Measurements from ENCODE around the gene BCL6B. TPM values are rescaled to one million over a fixed set of nuclear protein-coding genes. Genes with fewer than 3 reads are reported as not detected.

Gene BCL6B
- total RNA-seq, 5 donors from 2014 or later (not counting 1 experiment from before 2014, with no cell fraction given) = 0.53 TPM; not detected in 4

- Histone ChIP-seq H3K9me3 (no peaks in the 10 kb centered on the region), H3K27me3 (replicated peaks in 1 of 2; ENCODE audit: control insufficient read depth in 2 of 2, extremely low read depth in 1 of 2, insufficient read depth in 2 of 2, low read length in 1 of 2) (peaks cover 0 to 12% of the 10 kb centered on the region in 2 experiments), H3K4me1 (ENCODE audit: control insufficient read depth in 1 of 2, extremely low read depth in 1 of 2, insufficient read depth in 2 of 2, low read length in 2 of 2) (no peaks in the 10 kb centered on the region), H3K27ac (ENCODE audit: low read length) (no peak overlapping the region), H3K36me3 (ENCODE audit: control insufficient read depth in 2 of 2, extremely low read depth in 1 of 2, insufficient read depth in 1 of 2, low read length in 1 of 2) (no peaks in the 10 kb centered on the region), H3K4me3 (ENCODE audit: control insufficient read depth in 1 of 2, extremely low read depth in 1 of 2, low read length in 1 of 2) (no peak overlapping the region)
- Mint-ChIP-seq H3K9me3 (no peaks in the 10 kb centered on the region), H3K36me3 (no peaks in the 10 kb centered on the region), H3K27me3 (peaks cover 15 to 17% of the 10 kb centered on the region in 2 donors), H3K27ac (no peak overlapping the region), H3K4me1 (peaks cover 5 to 6% (median 5%) of the 10 kb centered on the region in 3 donors), H3K4me3 (no peak overlapping the region)
- no peak for DNase-seq
- CTCF ChIA-PET = interaction anchor here in 1 of 2 donors (0.5 to 0.8 kb wide), 2 partner anchors 21 to 73 kb away, joined by 3 to 4 read pairs; no protein-coding TSS in a partner anchor
- peak in 1 of 4 experiments; percentile 43 for ATAC-seq (replicated peaks in 1 of 4)
- POLR2A ChIA-PET = no interaction called here
- WGBS (ENCODE audit: insufficient coverage) = 43% methylated on average over 2 of the region's 6 CpGs
Observed at GRCh38 chr17:7060165-7060891, 37.5 kb downstream of the BCL6B start.

GRCh38 chr17:7063518-7064094, 40.8 kb downstream of the BCL6B start:
- no peak for DNase-seq
- WGBS (ENCODE audit: insufficient coverage) = 77% methylated on average over 3 of the region's 6 CpGs
- Mint-ChIP-seq H3K4me3 (no peak overlapping the region), H3K36me3 (peaks cover 2% of the 10 kb centered on the region), H3K9me3 (peaks cover 5 to 14% (median 7%) of the 10 kb centered on the region in 3 donors), H3K27ac (no peak overlapping the region), H3K4me1 (peaks cover 5 to 6% (median 5%) of the 10 kb centered on the region in 3 donors), H3K27me3 (peaks cover 15% of the 10 kb centered on the region in 2 donors)
- CTCF ChIA-PET = no interaction called here
- H3K4me1 ChIP-seq (ENCODE audit: control insufficient read depth in 1 of 2, extremely low read depth in 1 of 2, insufficient read depth in 2 of 2, low read length in 2 of 2) = no peaks in the 10 kb centered on the region
- ATAC-seq (replicated peaks in 1 of 4) = no peak
- H3K4me3 ChIP-seq (ENCODE audit: control insufficient read depth in 1 of 2, extremely low read depth in 1 of 2, low read length in 1 of 2) = no peak overlapping the region
- H3K27ac ChIP-seq (ENCODE audit: low read length) = no peak overlapping the region
- POLR2A ChIA-PET = no interaction called here
- H3K27me3 ChIP-seq (replicated peaks in 1 of 2; ENCODE audit: control insufficient read depth in 2 of 2, extremely low read depth in 1 of 2, insufficient read depth in 2 of 2, low read length in 1 of 2) = peaks cover 0 to 14% of the 10 kb centered on the region in 2 experiments
- no peaks in the 10 kb centered on the region for H3K36me3 ChIP-seq (ENCODE audit: control insufficient read depth in 2 of 2, extremely low read depth in 1 of 2, insufficient read depth in 1 of 2, low read length in 1 of 2)
- H3K9me3 ChIP-seq = no peaks in the 10 kb centered on the region

GRCh38 chr17:7064261-7064660, 41.4 kb downstream of the BCL6B start:
- peaks cover 0 to 6% (median 5%) of the 10 kb centered on the region in 3 donors for H3K4me1 Mint-ChIP-seq
- H3K27ac Mint-ChIP-seq = no peak overlapping the region
- H3K4me3 Mint-ChIP-seq = no peak overlapping the region
- peaks cover 15% of the 10 kb centered on the region in 2 donors for H3K27me3 Mint-ChIP-seq
- Histone ChIP-seq H3K9me3 (no peaks in the 10 kb centered on the region), H3K36me3 (ENCODE audit: control insufficient read depth in 2 of 2, extremely low read depth in 1 of 2, insufficient read depth in 1 of 2, low read length in 1 of 2) (no peaks in the 10 kb centered on the region), H3K27me3 (replicated peaks in 1 of 2; ENCODE audit: control insufficient read depth in 2 of 2, extremely low read depth in 1 of 2, insufficient read depth in 2 of 2, low read length in 1 of 2) (peaks cover 0 to 14% of the 10 kb centered on the region in 2 experiments), H3K4me1 (ENCODE audit: control insufficient read depth in 1 of 2, extremely low read depth in 1 of 2, insufficient read depth in 2 of 2, low read length in 2 of 2) (no peaks in the 10 kb centered on the region), H3K4me3 (ENCODE audit: control insufficient read depth in 1 of 2, extremely low read depth in 1 of 2, low read length in 1 of 2) (no peak overlapping the region), H3K27ac (ENCODE audit: low read length) (no peak overlapping the region)
- peaks cover 10 to 20% (median 10%) of the 10 kb centered on the region in 3 donors for H3K9me3 Mint-ChIP-seq
- CTCF ChIA-PET = no interaction called here
- ATAC-seq (replicated peaks in 1 of 4) = no peak
- peaks cover 6% of the 10 kb centered on the region for H3K36me3 Mint-ChIP-seq
- WGBS (ENCODE audit: insufficient coverage) = 69% methylated on average over 4 of the region's 4 CpGs
- POLR2A ChIA-PET = no interaction called here
- DNase-seq = no peak

GRCh38 chr17:7067198-7067597, 44.3 kb downstream of the BCL6B start:
- ChIA-PET CTCF (no interaction called here), POLR2A (no interaction called here)
- Mint-ChIP-seq H3K4me1 (no peaks in the 10 kb centered on the region), H3K9me3 (peaks cover 10 to 20% (median 10%) of the 10 kb centered on the region in 3 donors), H3K27me3 (peaks cover 11% of the 10 kb centered on the region in 2 donors), H3K36me3 (peaks cover 6% of the 10 kb centered on the region), H3K27ac (no peak overlapping the region), H3K4me3 (no peak overlapping the region)
- no peaks in the 10 kb centered on the region for H3K9me3 ChIP-seq
- no peak overlapping the region for H3K27ac ChIP-seq (ENCODE audit: low read length)
- no peaks in the 10 kb centered on the region for H3K36me3 ChIP-seq (ENCODE audit: control insufficient read depth in 2 of 2, extremely low read depth in 1 of 2, insufficient read depth in 1 of 2, low read length in 1 of 2)
- H3K27me3 ChIP-seq (replicated peaks in 1 of 2; ENCODE audit: control insufficient read depth in 2 of 2, extremely low read depth in 1 of 2, insufficient read depth in 2 of 2, low read length in 1 of 2) = peaks cover 0 to 8% of the 10 kb centered on the region in 2 experiments
- no peak for ATAC-seq (replicated peaks in 1 of 4)
- no peaks in the 10 kb centered on the region for H3K4me1 ChIP-seq (ENCODE audit: control insufficient read depth in 1 of 2, extremely low read depth in 1 of 2, insufficient read depth in 2 of 2, low read length in 2 of 2)
- WGBS (ENCODE audit: insufficient coverage) = no CpG with 5 or more reads among the region's 1 CpG
- H3K4me3 ChIP-seq (ENCODE audit: control insufficient read depth in 1 of 2, extremely low read depth in 1 of 2, low read length in 1 of 2) = no peak overlapping the region
- DNase-seq = no peak

- H3K36me3 Mint-ChIP-seq = peaks cover 6% of the 10 kb centered on the region
- ChIA-PET POLR2A (no interaction called here), CTCF (no interaction called here)
- WGBS (ENCODE audit: insufficient coverage) = no CpG with 5 or more reads among the region's 1 CpG
- no peak overlapping the region for H3K27ac ChIP-seq (ENCODE audit: low read length)
- no peak for DNase-seq
- no peaks in the 10 kb centered on the region for H3K4me1 ChIP-seq (ENCODE audit: control insufficient read depth in 1 of 2, extremely low read depth in 1 of 2, insufficient read depth in 2 of 2, low read length in 2 of 2)
- no peaks in the 10 kb centered on the region for H3K36me3 ChIP-seq (ENCODE audit: control insufficient read depth in 2 of 2, extremely low read depth in 1 of 2, insufficient read depth in 1 of 2, low read length in 1 of 2)
- no peaks in the 10 kb centered on the region for H3K4me1 Mint-ChIP-seq
- H3K27me3 ChIP-seq (replicated peaks in 1 of 2; ENCODE audit: control insufficient read depth in 2 of 2, extremely low read depth in 1 of 2, insufficient read depth in 2 of 2, low read length in 1 of 2) = peaks cover 0 to 8% of the 10 kb centered on the region in 2 experiments
- no peak overlapping the region for H3K27ac Mint-ChIP-seq
- peaks cover 7 to 8% of the 10 kb centered on the region in 2 donors for H3K27me3 Mint-ChIP-seq
- no peak overlapping the region for H3K4me3 ChIP-seq (ENCODE audit: control insufficient read depth in 1 of 2, extremely low read depth in 1 of 2, low read length in 1 of 2)
- H3K9me3 ChIP-seq = no peaks in the 10 kb centered on the region
- peaks cover 10 to 20% (median 10%) of the 10 kb centered on the region in 3 donors for H3K9me3 Mint-ChIP-seq
- ATAC-seq (replicated peaks in 1 of 4) = no peak
- no peak overlapping the region for H3K4me3 Mint-ChIP-seq
Observed at GRCh38 chr17:7068268-7068667, 45.4 kb downstream of the BCL6B start.

GRCh38 chr17:7070712-7071111, 47.9 kb downstream of the BCL6B start:
- no peaks in the 10 kb centered on the region for H3K27me3 Mint-ChIP-seq
- Histone ChIP-seq H3K4me1 (ENCODE audit: control insufficient read depth in 1 of 2, extremely low read depth in 1 of 2, insufficient read depth in 2 of 2, low read length in 2 of 2) (no peaks in the 10 kb centered on the region), H3K27me3 (replicated peaks in 1 of 2; ENCODE audit: control insufficient read depth in 2 of 2, extremely low read depth in 1 of 2, insufficient read depth in 2 of 2, low read length in 1 of 2) (peaks cover 0 to under 1% of the 10 kb centered on the region in 2 experiments), H3K27ac (ENCODE audit: low read length) (no peak overlapping the region), H3K36me3 (ENCODE audit: control insufficient read depth in 2 of 2, extremely low read depth in 1 of 2, insufficient read depth in 1 of 2, low read length in 1 of 2) (no peaks in the 10 kb centered on the region), H3K4me3 (ENCODE audit: control insufficient read depth in 1 of 2, extremely low read depth in 1 of 2, low read length in 1 of 2) (no peak overlapping the region), H3K9me3 (no peaks in the 10 kb centered on the region)
- H3K4me1 Mint-ChIP-seq = no peaks in the 10 kb centered on the region
- H3K4me3 Mint-ChIP-seq = no peak overlapping the region
- CTCF ChIA-PET = interaction anchor here in 1 of 2 donors (0.7 kb wide), 1 partner anchor 1584 kb away, joined by 3 read pairs; no protein-coding TSS in a partner anchor
- H3K27ac Mint-ChIP-seq = no peak overlapping the region
- peaks cover 10 to 20% (median 10%) of the 10 kb centered on the region in 3 donors for H3K9me3 Mint-ChIP-seq
- DNase-seq (no peak), ATAC-seq (replicated peaks in 1 of 4) (no peak)
- 100% methylated on average over 1 of the region's 3 CpGs for WGBS (ENCODE audit: insufficient coverage)
- H3K36me3 Mint-ChIP-seq = peaks cover 6% of the 10 kb centered on the region
- POLR2A ChIA-PET = interaction anchor here in 1 of 2 donors (0.7 kb wide), 1 partner anchor 214 kb away, joined by 3 read pairs; no protein-coding TSS in a partner anchor

Data from T-cell (primary cell).